Bronchial epithelial cell (primary cell): ENCODE measurements around the gene SLC9C1. TPM values are rescaled to one million over a fixed set of nuclear protein-coding genes. Genes with fewer than 3 reads are reported as not detected.

Experiments
- DNase-seq: peaks from one replicate; pipeline ENCODE4 v3.0.0-alpha.2; 2010; ENCODE audit warnings: low read depth
- FAIRE-seq: peaks from 2 replicates; lab custom pipeline; 2011; peaks lifted over from hg19 to GRCh38; lab: Jason Lieb, UNC
- H3K27me3 ChIP-seq: 2 replicates; pipeline ENCODE4 v1.5.1; 2011; ENCODE audit warnings: low read length; ENCODE audit not compliant: control insufficient read depth, insufficient read depth
- H3K36me3 ChIP-seq: 2 replicates; pipeline ENCODE4 v1.5.1; 2011; ENCODE audit warnings: low read length; ENCODE audit not compliant: control insufficient read depth, insufficient read depth
- H3K4me3 ChIP-seq: 2 replicates; pipeline ENCODE4 v1.5.1; 2011; ENCODE audit warnings: mild to moderate bottlenecking, low read depth, low read length, control low read depth
- CTCF ChIP-seq: IDR thresholded peaks from 2 replicates; pipeline ENCODE4 v1.5.1; 2011; ENCODE audit warnings: mild to moderate bottlenecking, moderate library complexity, low read length, control low read depth, inconsistent platforms; ENCODE audit not compliant: insufficient read depth, severe bottlenecking
- total RNA-seq: library from RNA; depleted of rRNA; stranded (reverse); fragments of >200 nt; gene quantifications from 2 replicates; pipeline ENCODE4 v1.2.1, GENCODE V29; 2014

The SLC9C1 gene
- total RNA-seq, 1 donor from 2014 or later = not detected

DNA sequence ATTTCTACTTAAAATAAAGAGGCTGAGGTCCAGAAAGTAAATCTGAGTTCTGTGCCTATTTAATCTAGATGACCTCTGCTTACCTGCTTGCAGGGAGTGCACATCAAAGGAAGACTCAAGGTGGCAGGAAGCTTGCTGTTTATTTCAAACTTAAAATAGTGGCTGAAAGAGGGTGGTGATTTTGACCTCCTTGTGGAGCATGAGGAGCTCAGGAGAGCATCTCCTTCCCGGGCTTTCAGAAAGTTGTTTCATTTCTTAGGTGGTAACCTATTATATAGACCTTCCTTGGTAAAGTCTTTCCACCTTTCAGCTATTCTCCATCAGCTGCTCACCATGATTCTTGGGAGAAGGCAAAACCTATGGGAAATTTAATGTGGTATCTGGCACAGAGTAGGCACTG, 161.5 kb downstream of the SLC9C1 start:
- DNase-seq (no peak), FAIRE-seq (no peak)
- no peaks in the 10 kb centered on the region for H3K27me3 ChIP-seq
- TF ChIP-seq CTCF = no peak
- H3K4me3 ChIP-seq = no peak overlapping the region
- no peaks in the 10 kb centered on the region for H3K36me3 ChIP-seq

DNA sequence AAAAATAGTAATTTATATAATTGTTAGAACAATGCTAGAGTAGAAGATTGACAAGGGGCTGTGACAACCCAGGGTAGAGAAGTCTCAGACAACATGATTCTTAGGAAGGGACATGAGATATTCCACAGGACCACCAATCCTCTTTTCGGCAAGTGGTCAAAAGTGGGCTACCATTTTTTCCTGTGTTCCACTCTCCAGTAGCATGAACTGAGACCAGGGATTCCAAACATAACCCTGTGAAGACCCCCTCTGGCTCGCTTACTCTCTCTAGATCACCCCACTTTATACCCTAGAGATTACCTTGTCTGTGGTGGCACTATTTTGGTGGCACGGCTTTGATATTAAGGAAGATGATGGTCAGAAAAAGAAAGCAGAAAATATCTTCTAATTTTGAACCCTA, 161.9 kb downstream of the SLC9C1 start:
- TF ChIP-seq CTCF = no peak
- Histone ChIP-seq H3K36me3 (no peaks in the 10 kb centered on the region), H3K4me3 (no peak overlapping the region), H3K27me3 (no peaks in the 10 kb centered on the region)
- DNase-seq = no peak
- no peak for FAIRE-seq

DNA sequence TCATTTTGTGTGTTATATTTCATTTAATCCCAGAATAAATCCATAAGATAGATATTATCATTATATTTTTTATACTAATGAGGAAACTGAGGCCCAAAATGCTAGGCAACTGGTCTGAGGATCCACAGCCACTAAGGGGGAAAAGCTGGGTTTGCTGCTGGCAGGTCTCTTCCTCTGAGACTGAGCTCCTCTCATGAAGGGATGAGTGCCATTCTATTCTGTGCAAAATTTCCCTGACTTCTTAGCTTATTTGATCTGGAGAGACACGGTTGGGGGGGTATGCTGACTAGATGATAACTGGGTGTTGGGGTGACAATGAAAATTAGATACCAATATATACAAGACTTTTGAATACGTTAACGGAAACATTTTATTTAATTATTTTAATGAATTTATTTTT, 162.9 kb downstream of the SLC9C1 start:
- no peak overlapping the region for H3K4me3 ChIP-seq
- no peaks in the 10 kb centered on the region for H3K36me3 ChIP-seq
- no peak for DNase-seq
- FAIRE-seq = no peak
- TF ChIP-seq CTCF = no peak
- no peaks in the 10 kb centered on the region for H3K27me3 ChIP-seq

DNA sequence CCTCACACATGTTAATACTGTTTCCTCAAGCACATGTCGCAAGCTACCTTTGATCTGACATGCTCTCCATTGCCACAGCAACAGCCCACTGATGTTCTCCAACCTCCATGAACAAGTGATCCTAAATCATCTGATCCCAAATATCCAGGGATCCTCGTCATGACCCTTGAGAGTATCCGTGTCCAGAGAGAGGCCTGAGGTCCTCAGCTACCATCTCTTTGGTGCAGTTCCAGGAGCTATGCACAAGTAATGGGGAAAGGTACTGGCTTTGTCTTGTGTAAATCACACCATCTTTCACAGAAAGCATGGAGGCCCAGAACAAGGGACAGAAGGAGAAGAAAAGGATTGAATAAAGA, 163.4 kb downstream of the SLC9C1 start:
- FAIRE-seq (no peak), DNase-seq (no peak)
- TF ChIP-seq CTCF = no peak
- Histone ChIP-seq H3K36me3 (no peaks in the 10 kb centered on the region), H3K27me3 (no peaks in the 10 kb centered on the region), H3K4me3 (no peak overlapping the region)

- Histone ChIP-seq H3K27me3 (no peaks in the 10 kb centered on the region), H3K36me3 (no peaks in the 10 kb centered on the region), H3K4me3 (no peak overlapping the region)
- no peak for TF ChIP-seq CTCF
- DNase-seq (no peak), FAIRE-seq (no peak)
Measured at GRCh38 chr3:112129925-112130637, 163.9 kb downstream of the SLC9C1 start.
